Activated T-helper 2 cell treated with anti-CD3 and anti-CD28 coated beads, Interferon-gamma antibody, Interleukin-2, Interleukin-4, amounts not matched to agents 10 μg/mL and 5 μg/mL and 100 μg/mL, durations not matched to agents 14 hours and 24 hours and 36 hours (primary cell): ENCODE measurements around the gene MPHOSPH8. TPM values are rescaled to one million over a fixed set of nuclear protein-coding genes. Genes with fewer than 3 reads are reported as not detected.

Experiments
- DNase-seq: peaks from one replicate; pipeline ENCODE4 v3.0.0; 2021; ENCODE audit warnings: low spot score
- H3K27ac Mint-ChIP-seq: one replicate; pipeline ENCODE4 v1.8.0; 2021; ENCODE audit warnings: mixed read lengths
- H3K27me3 Mint-ChIP-seq: one replicate; pipeline ENCODE4 v1.8.0; 2021; ENCODE audit warnings: low read depth, mixed read lengths
- H3K36me3 Mint-ChIP-seq: one replicate; pipeline ENCODE4 v1.8.0; 2021; ENCODE audit warnings: low read depth, mixed read lengths
- H3K4me1 Mint-ChIP-seq: one replicate; pipeline ENCODE4 v1.8.0; 2021; ENCODE audit warnings: low read depth, mixed read lengths
- H3K4me3 Mint-ChIP-seq: one replicate; pipeline ENCODE4 v1.8.0; 2021; ENCODE audit warnings: low read depth, mild to moderate bottlenecking, moderate library complexity, mixed read lengths
- H3K9me3 Mint-ChIP-seq: one replicate; pipeline ENCODE4 v1.8.0; 2021; ENCODE audit warnings: mixed read lengths
- intact Hi-C: fragments of 100-400 bp; cut with micrococcal nuclease; formaldehyde crosslinking; loops from one replicate; pipeline ENCODE4 v1.15.1; 2023
- total RNA-seq: library from RNA; stranded (reverse); gene quantifications from 2 replicates; pipeline ENCODE4 v1.2.3, GENCODE V29; 2022

Gene MPHOSPH8
- total RNA-seq, 1 donor from 2014 or later, result 46.4 TPM

GRCh38 chr13:19643652-19644051 lies 10.2 kb downstream of the MPHOSPH8 start:
- H3K36me3 Mint-ChIP-seq, result peaks cover 66% of the 10 kb centered on the region

GRCh38 chr13:19645000-19645399 lies 11.5 kb downstream of the MPHOSPH8 start:
- H3K27me3 Mint-ChIP-seq, result no peaks in the 10 kb centered on the region

More at GRCh38 chr13:19643652-19644051, 10.2 kb downstream of the MPHOSPH8 start:
- intact Hi-C loops, result no loop called here
- H3K27me3 Mint-ChIP-seq, result no peaks in the 10 kb centered on the region
- no peak overlapping the region for H3K27ac Mint-ChIP-seq
- H3K4me1 Mint-ChIP-seq, result peaks cover 7% of the 10 kb centered on the region
- no peak for DNase-seq
- H3K4me3 Mint-ChIP-seq, result no peak overlapping the region
- no peaks in the 10 kb centered on the region for H3K9me3 Mint-ChIP-seq

GRCh38 chr13:19646063-19646462 lies 12.6 kb downstream of the MPHOSPH8 start:
- intact Hi-C loops, result no loop called here
- Mint-ChIP-seq H3K9me3 (no peaks in the 10 kb centered on the region), H3K4me1 (peaks cover 3% of the 10 kb centered on the region), H3K27ac (no peak overlapping the region), H3K4me3 (no peak overlapping the region), H3K36me3 (peaks cover 80% of the 10 kb centered on the region), H3K27me3 (no peaks in the 10 kb centered on the region)
- DNase-seq, result no peak

More at GRCh38 chr13:19645000-19645399, 11.5 kb downstream of the MPHOSPH8 start:
- no peak for DNase-seq
- intact Hi-C loops, result no loop called here
- no peaks in the 10 kb centered on the region for H3K9me3 Mint-ChIP-seq
- peaks cover 7% of the 10 kb centered on the region for H3K4me1 Mint-ChIP-seq
- no peak overlapping the region for H3K4me3 Mint-ChIP-seq
- H3K36me3 Mint-ChIP-seq, result peaks cover 77% of the 10 kb centered on the region
- no peak overlapping the region for H3K27ac Mint-ChIP-seq

- intact Hi-C loops, result no loop called here
- Mint-ChIP-seq H3K9me3 (no peaks in the 10 kb centered on the region), H3K4me3 (no peak overlapping the region), H3K36me3 (peaks cover 78% of the 10 kb centered on the region), H3K27me3 (no peaks in the 10 kb centered on the region), H3K27ac (no peak overlapping the region), H3K4me1 (peaks cover 1% of the 10 kb centered on the region)
- no peak for DNase-seq
Measured at GRCh38 chr13:19650742-19651141, 17.3 kb downstream of the MPHOSPH8 start.

- no peaks in the 10 kb centered on the region for H3K9me3 Mint-ChIP-seq
- no peak for DNase-seq
- no peak overlapping the region for H3K4me3 Mint-ChIP-seq
- no peaks in the 10 kb centered on the region for H3K4me1 Mint-ChIP-seq
- intact Hi-C loops, result no loop called here
- no peaks in the 10 kb centered on the region for H3K27me3 Mint-ChIP-seq
- H3K36me3 Mint-ChIP-seq, result peaks cover 55% of the 10 kb centered on the region
- no peak overlapping the region for H3K27ac Mint-ChIP-seq
Measured at GRCh38 chr13:19657872-19658591, 24.6 kb downstream of the MPHOSPH8 start.

- no peak overlapping the region for H3K27ac Mint-ChIP-seq
- H3K36me3 Mint-ChIP-seq, result peaks cover 58% of the 10 kb centered on the region
Measured at GRCh38 chr13:19658831-19659230, 25.4 kb downstream of the MPHOSPH8 start.

GRCh38 chr13:19661126-19661525 lies 27.7 kb downstream of the MPHOSPH8 start:
- intact Hi-C loops, result no loop called here
- H3K36me3 Mint-ChIP-seq, result peaks cover 65% of the 10 kb centered on the region

More at GRCh38 chr13:19658831-19659230, 25.4 kb downstream of the MPHOSPH8 start:
- H3K4me1 Mint-ChIP-seq, result no peaks in the 10 kb centered on the region
- no peaks in the 10 kb centered on the region for H3K27me3 Mint-ChIP-seq
- DNase-seq, result no peak
- no peaks in the 10 kb centered on the region for H3K9me3 Mint-ChIP-seq
- H3K4me3 Mint-ChIP-seq, result no peak overlapping the region
- intact Hi-C loops, result no loop called here

GRCh38 chr13:19661561-19661960 lies 28.1 kb downstream of the MPHOSPH8 start:
- Mint-ChIP-seq H3K27ac (no peak overlapping the region), H3K9me3 (no peaks in the 10 kb centered on the region), H3K36me3 (peaks cover 70% of the 10 kb centered on the region), H3K27me3 (no peaks in the 10 kb centered on the region), H3K4me3 (no peak overlapping the region), H3K4me1 (no peaks in the 10 kb centered on the region)
- DNase-seq, result no peak
- intact Hi-C loops, result no loop called here

More at GRCh38 chr13:19661126-19661525, 27.7 kb downstream of the MPHOSPH8 start:
- H3K9me3 Mint-ChIP-seq, result no peaks in the 10 kb centered on the region
- no peak overlapping the region for H3K4me3 Mint-ChIP-seq
- no peaks in the 10 kb centered on the region for H3K4me1 Mint-ChIP-seq
- DNase-seq, result no peak
- no peaks in the 10 kb centered on the region for H3K27me3 Mint-ChIP-seq
- H3K27ac Mint-ChIP-seq, result no peak overlapping the region

- H3K36me3 Mint-ChIP-seq, result peaks cover 80% of the 10 kb centered on the region
- H3K4me1 Mint-ChIP-seq, result no peaks in the 10 kb centered on the region
- H3K27me3 Mint-ChIP-seq, result no peaks in the 10 kb centered on the region
- H3K4me3 Mint-ChIP-seq, result no peak overlapping the region
- intact Hi-C loops, result no loop called here
- no peaks in the 10 kb centered on the region for H3K9me3 Mint-ChIP-seq
- no peak for DNase-seq
- no peak overlapping the region for H3K27ac Mint-ChIP-seq
Measured at GRCh38 chr13:19663416-19663979, 30.0 kb downstream of the MPHOSPH8 start.

- H3K4me3 Mint-ChIP-seq, result no peak overlapping the region
- H3K36me3 Mint-ChIP-seq, result peaks cover 80% of the 10 kb centered on the region
- intact Hi-C loops, result no loop called here
- H3K27me3 Mint-ChIP-seq, result no peaks in the 10 kb centered on the region
- no peaks in the 10 kb centered on the region for H3K9me3 Mint-ChIP-seq
- no peaks in the 10 kb centered on the region for H3K4me1 Mint-ChIP-seq
- no peak overlapping the region for H3K27ac Mint-ChIP-seq
- DNase-seq, result no peak
Measured at GRCh38 chr13:19664481-19665230, 31.2 kb downstream of the MPHOSPH8 start.

- Mint-ChIP-seq H3K9me3 (no peaks in the 10 kb centered on the region), H3K27me3 (no peaks in the 10 kb centered on the region), H3K4me3 (no peak overlapping the region), H3K4me1 (no peaks in the 10 kb centered on the region), H3K27ac (no peak overlapping the region), H3K36me3 (peaks cover 84% of the 10 kb centered on the region)
- intact Hi-C loops, result no loop called here
- DNase-seq, result no peak
Measured at GRCh38 chr13:19665427-19665859, 32.0 kb downstream of the MPHOSPH8 start.

GRCh38 chr13:19668778-19669177 lies 35.3 kb downstream of the MPHOSPH8 start:
- H3K36me3 Mint-ChIP-seq, result peaks cover 92% of the 10 kb centered on the region
- H3K9me3 Mint-ChIP-seq, result no peaks in the 10 kb centered on the region
- H3K4me3 Mint-ChIP-seq, result no peak overlapping the region
- H3K27ac Mint-ChIP-seq, result no peak overlapping the region
- H3K4me1 Mint-ChIP-seq, result no peaks in the 10 kb centered on the region
- H3K27me3 Mint-ChIP-seq, result no peaks in the 10 kb centered on the region
- DNase-seq, result no peak
- intact Hi-C loops, result no loop called here

GRCh38 chr13:19670147-19670546 lies 36.7 kb downstream of the MPHOSPH8 start:
- Mint-ChIP-seq H3K36me3 (peaks cover 91% of the 10 kb centered on the region), H3K27me3 (no peaks in the 10 kb centered on the region), H3K27ac (no peak overlapping the region), H3K4me1 (no peaks in the 10 kb centered on the region), H3K9me3 (no peaks in the 10 kb centered on the region), H3K4me3 (no peak overlapping the region)
- intact Hi-C loops, result no loop called here
- no peak for DNase-seq
